Brain microvascular endothelial cell (primary cell): ENCODE results near the gene TMEM201.

Source experiments
- DNase-seq: peaks from one replicate; pipeline ENCODE4 v3.0.0-alpha.2; 2020
- H3K27ac ChIP-seq: fragments of 250-450 bp; sonication (Bioruptor Pico); 2 replicates; pipeline ENCODE4 v1.5.1; 2020; ENCODE audit warnings: mild to moderate bottlenecking, moderate library complexity
- H3K27me3 ChIP-seq: fragments of 250-450 bp; sonication (Bioruptor Pico); replicated peaks from 2 replicates; pipeline ENCODE4 v1.5.1; 2020; ENCODE audit warnings: mild to moderate bottlenecking
- H3K36me3 ChIP-seq: fragments of 250-450 bp; sonication (Bioruptor Pico); replicated peaks from 2 replicates; pipeline ENCODE4 v1.5.1; 2020; ENCODE audit warnings: mild to moderate bottlenecking
- H3K4me3 ChIP-seq: 2 replicates; pipeline ENCODE4 v1.5.1; 2011; ENCODE audit warnings: low read depth, mild to moderate bottlenecking, control low read depth, low read length, moderate library complexity
- in situ Hi-C: cut with HindIII; loops from 2 replicates; pipeline ENCODE4 v1.10.0; 2017; ENCODE audit warnings: low sequenced_read_pairs, low pct_ligation_motif_present
- TF ChIP-seq, protein P1 (sequence below): IDR thresholded peaks from 2 replicates; pipeline ENCODE4 v1.5.1; 2011; ENCODE audit warnings: low read depth, mild to moderate bottlenecking, moderate library complexity, low read length, control low read depth, inconsistent platforms; ENCODE audit errors: missing control alignments

The TMEM201 gene

DNA sequence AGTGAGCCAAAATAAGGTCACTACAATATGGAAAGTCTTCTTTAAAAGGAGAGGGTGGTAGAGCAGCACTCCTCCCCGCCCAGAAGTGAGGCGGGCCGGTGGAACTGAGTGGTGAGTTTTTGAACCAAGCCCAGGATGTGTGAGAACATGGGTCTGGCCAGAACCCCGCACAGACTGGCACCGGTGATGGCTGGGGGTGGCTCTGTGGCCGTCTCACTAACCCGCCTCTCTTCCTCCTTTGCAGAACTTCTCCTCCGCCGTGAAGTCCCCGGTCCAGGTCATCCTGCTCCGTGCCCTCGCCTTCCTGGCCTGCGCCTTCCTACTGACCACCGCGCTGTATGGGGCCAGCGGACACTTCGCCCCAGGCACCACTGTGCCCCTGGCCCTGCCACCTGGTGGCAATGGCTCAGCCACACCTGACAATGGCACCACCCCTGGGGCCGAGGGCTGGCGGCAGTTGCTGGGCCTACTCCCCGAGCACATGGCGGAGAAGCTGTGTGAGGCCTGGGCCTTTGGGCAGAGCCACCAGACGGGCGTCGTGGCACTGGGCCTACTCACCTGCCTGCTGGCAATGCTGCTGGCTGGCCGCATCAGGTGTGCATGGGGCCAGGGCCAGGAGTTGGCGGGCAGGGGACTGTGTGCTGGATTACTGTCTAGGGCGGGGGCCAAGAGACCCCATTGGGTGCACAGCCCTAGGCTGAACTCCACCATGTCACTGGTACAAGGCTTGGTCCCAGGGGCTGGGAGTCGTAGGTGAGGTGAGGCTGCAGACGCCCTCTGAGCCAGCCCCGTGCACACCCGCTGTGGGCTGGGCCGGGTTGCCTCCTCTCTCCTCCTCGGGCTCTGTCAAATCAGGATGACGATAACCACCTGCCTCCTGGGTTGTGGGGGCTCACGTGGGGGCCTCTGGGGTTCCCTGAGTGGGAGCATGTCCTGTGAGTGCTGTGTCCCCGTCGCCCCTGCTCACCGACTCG is 12.4 kb downstream of the TMEM201 start:
- no peak overlapping the region for H3K27ac ChIP-seq
- H3K36me3 ChIP-seq: peaks cover 16% of the 10 kb centered on the region
- DNase-seq: no peak
- no peaks in the 10 kb centered on the region for H3K27me3 ChIP-seq
- TF ChIP-seq, protein P1, sequence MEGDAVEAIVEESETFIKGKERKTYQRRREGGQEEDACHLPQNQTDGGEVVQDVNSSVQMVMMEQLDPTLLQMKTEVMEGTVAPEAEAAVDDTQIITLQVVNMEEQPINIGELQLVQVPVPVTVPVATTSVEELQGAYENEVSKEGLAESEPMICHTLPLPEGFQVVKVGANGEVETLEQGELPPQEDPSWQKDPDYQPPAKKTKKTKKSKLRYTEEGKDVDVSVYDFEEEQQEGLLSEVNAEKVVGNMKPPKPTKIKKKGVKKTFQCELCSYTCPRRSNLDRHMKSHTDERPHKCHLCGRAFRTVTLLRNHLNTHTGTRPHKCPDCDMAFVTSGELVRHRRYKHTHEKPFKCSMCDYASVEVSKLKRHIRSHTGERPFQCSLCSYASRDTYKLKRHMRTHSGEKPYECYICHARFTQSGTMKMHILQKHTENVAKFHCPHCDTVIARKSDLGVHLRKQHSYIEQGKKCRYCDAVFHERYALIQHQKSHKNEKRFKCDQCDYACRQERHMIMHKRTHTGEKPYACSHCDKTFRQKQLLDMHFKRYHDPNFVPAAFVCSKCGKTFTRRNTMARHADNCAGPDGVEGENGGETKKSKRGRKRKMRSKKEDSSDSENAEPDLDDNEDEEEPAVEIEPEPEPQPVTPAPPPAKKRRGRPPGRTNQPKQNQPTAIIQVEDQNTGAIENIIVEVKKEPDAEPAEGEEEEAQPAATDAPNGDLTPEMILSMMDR: no peak
- in situ Hi-C loops: no loop called here
- H3K4me3 ChIP-seq: no peak overlapping the region

DNA sequence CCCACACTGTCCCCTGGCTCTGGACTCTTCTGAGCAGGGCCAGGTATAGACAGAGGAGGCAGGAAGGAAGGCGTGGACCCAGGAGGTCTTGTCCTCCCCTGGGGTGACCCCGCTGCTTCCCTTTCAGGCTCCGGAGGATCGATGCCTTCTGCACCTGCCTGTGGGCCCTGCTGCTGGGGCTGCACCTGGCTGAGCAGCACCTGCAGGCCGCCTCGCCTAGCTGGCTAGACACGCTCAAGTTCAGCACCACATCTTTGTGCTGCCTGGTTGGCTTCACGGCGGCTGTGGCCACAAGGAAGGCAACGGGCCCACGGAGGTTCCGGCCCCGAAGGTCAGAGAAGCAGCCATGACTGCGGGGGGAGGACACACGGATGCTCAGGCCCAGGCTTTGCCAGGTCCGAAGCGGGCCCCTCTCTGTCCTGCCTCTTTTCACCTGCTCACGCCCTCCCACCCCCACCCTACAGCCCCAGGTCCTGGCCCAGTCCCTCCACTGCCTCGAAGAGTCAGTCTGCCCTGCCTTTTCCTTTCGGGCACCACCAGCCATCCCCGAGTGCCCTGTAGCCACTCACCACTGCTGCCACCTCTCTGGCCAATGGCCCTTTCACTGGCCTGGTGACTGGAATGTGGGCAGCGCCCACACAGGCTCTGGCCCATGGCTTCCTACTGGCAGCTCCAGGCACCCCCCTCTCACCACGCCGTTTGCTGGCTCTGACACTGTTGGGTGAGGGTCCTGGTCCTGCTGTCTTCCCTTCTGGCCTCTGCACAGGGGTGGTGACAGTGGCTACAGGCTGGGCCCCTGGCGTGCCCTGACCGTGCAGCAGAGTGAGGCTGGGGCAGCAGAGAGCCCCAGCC is 13.5 kb downstream of the TMEM201 start:
- DNase-seq: no peak
- Histone ChIP-seq H3K4me3 (no peak overlapping the region), H3K36me3 (peaks cover 15% of the 10 kb centered on the region), H3K27me3 (no peaks in the 10 kb centered on the region), H3K27ac (no peak overlapping the region)
- TF ChIP-seq, protein P1: no peak
- in situ Hi-C loops: no loop called here

DNA sequence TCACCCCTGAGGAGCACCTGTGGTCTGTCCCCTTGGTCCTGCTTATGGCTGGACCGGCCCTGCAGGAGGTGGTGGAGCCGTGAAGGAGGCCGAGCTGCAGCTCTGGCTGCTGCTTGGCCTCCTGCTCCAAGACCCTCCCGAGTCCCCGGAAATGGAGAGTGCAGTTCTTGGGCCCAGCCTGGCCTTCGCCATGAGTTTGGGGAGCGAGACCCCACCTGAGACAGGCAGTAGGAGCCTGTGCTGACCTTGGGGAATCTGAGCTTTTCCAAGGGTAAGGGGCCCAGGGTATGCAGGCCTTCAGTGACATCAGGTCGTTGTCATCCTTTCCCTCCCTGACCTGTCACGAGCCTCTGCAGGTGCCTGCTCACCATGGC is 14.1 kb downstream of the TMEM201 start:
- Histone ChIP-seq H3K4me3 (no peak overlapping the region), H3K36me3 (peaks cover 15% of the 10 kb centered on the region), H3K27ac (no peak overlapping the region), H3K27me3 (no peaks in the 10 kb centered on the region)
- no peak for DNase-seq
- TF ChIP-seq, protein P1: no peak
- in situ Hi-C loops: no loop called here

DNA sequence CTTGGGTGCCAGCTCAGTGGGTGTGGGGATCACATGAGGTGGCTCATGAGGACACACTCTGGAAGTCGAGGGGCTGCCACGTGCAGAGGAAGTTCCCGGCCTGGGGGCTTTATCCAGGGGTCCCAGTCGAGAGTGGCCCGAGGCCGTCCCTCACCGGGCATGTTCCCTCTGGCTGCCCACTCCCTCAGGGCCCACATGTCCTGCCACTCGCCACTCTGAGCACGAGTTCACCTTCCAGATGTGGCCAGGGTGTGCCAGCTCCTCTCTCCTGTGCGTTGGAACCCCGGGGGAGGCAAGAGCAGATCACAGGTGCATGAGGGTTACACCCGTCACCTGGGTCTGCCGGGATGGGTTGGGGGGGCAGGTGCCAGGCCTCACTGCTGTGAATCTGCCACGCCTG is 14.6 kb downstream of the TMEM201 start:
- Histone ChIP-seq H3K27me3 (no peaks in the 10 kb centered on the region), H3K36me3 (peaks cover 15% of the 10 kb centered on the region), H3K4me3 (no peak overlapping the region), H3K27ac (no peak overlapping the region)
- in situ Hi-C loops: no loop called here
- no peak for DNase-seq
- TF ChIP-seq, protein P1: no peak

DNA sequence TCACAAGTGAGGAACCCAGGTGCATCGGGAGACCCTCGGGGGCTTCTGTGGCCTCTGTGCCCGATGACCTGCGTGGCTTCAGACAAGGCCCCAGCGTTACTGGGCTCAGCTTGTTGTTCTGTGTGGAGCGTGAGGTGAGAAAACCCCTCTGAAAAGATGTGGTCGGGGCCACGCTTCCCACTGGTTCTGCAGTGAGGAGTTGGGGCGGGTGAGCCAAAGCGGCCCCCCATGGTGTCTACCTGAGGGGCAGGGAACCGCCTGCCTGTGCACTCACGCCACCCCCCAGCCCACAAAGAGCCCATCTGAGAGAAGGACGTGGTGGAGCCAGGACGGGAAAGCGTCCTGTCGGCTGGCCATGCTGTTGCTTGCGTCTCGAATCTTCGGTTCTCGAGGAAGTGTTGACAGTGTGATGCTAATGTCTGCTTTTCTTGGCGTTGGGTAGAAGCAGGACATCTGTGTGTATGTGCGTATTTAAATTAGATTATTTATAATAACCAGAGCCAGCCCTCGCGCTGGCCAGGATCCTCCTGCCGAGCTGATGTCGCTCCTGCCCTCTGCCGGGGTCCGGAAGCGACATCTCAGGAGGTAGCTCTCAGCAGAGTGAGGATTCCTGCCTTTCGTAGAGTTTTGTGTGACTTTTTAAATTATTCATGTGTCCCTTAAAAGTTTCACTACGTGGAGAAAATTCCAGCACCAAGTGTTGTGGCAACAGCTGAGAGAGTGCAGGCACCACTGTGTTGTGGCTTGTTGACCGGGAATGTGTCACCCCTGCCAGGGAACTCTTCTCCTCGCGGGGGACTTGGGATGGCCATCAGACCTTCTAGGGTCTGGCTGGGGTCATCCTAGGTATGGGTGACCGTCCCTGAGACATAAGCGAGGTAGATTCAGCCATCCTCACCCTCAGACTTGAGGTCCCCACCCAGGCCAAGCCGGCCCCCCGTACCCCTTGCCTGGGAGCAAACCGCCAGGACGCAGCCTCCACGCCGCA is 15.3 kb downstream of the TMEM201 start:
- H3K36me3 ChIP-seq: peaks cover 15% of the 10 kb centered on the region
- no peaks in the 10 kb centered on the region for H3K27me3 ChIP-seq
- H3K4me3 ChIP-seq: no peak overlapping the region
- no peak overlapping the region for H3K27ac ChIP-seq
- in situ Hi-C loops: no loop called here
- TF ChIP-seq, protein P1: no peak
- DNase-seq: no peak
